ENCODE results near the gene DNASE1. TPM values are rescaled to one million over a fixed set of nuclear protein-coding genes. Genes with fewer than 3 reads are reported as not detected.
"Not testable (repeated sequence)": the region's sequence is repeated elsewhere in the genome, so short reads cannot be mapped to it uniquely, and the experiment has no call there.

DNASE1 gene, protein sequence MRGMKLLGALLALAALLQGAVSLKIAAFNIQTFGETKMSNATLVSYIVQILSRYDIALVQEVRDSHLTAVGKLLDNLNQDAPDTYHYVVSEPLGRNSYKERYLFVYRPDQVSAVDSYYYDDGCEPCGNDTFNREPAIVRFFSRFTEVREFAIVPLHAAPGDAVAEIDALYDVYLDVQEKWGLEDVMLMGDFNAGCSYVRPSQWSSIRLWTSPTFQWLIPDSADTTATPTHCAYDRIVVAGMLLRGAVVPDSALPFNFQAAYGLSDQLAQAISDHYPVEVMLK
- total RNA-seq: 25.7 TPM

DNA sequence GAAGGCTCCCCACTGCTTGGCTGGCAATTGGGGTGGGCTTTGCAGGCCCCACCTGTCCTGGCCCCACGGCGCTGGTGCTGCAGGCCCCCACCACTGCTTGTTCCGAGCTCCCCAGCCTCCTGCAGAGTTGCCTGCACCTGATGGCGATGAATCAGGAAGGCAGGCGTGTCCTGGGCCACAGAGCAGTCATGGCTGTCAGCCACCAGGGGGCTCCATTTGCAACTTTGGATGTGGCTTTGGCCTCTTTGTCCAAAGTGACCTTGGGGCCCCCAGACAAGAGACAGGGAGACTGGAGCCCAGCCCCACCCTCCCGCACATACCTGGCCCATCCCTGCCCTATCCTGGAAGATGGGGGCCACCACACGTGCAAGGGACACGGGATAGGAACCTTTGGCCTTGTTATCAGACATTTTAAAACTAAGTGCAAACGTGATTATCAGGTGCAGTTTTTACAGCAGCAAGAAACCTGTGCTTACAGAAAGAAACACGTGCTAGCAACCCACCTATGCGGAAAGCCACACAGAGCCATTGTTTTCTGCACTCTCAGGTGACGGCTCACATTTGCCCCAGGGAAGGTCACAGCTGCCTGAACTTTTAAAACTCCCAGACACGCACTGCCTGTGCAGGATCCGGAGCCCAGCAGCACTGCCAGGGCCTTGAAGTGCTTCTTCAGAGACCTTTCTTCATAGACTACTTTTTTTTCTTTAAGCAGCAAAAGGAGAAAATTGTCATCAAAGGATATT, at the start of gene DNASE1:
DNASE1 (plus strand) TSS at position 443 of the 743 bp plus-strand sequence. CDS start 683 bp downstream, outside the sequence.
- FAIRE-seq: no peak
- DNase-seq (ENCODE audit: low spot score in 2 of 2): peak in 1 of 2 donors; percentile 48

- DNase-seq (ENCODE audit: low spot score in 2 of 2) (no peak), FAIRE-seq (no peak)
These were observed 48.0 kb upstream of the DNASE1 start for GRCh38 chr16:3606441-3606840.

DNA sequence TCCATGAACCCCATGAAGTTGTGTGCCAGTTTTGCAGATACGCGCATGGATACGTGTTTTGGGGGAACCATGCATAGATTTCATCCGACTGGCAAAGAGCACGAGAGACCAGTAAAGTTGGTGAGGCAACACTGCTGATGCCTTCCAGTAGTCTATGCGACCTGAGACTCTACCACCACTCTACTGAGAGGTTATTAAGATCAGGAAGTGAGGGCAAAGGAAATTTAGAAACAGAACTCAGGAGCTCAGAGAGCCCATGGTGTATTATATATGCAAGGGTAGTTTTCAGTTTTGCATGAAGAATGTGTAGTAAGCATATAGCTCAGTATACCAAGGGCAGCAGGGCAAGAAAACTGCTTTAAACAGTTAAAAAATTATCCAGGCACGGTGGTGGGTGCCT, 47.3 kb upstream of the DNASE1 start:
- no peak for DNase-seq (ENCODE audit: low spot score in 2 of 2)
- FAIRE-seq: no peak

DNA sequence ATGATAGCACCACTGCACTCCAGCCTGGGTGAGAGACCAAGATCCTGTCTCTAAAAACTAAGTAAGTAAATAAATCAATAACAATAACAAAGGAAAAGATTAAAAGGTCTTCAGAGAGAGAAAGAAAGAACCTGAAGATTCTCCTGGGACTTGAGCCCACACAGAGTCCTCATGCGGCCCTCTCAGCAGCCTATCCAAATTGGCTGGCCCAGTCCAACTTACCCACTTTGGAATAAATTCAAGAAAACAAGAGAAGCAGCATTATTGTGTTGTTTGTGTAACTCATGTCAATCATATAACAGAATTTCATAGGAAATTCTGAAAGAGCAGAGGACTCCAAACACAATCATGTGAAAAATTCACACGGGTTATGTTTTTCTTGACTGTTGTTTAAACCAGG, 46.9 kb upstream of the DNASE1 start:
- no peak for FAIRE-seq

DNA sequence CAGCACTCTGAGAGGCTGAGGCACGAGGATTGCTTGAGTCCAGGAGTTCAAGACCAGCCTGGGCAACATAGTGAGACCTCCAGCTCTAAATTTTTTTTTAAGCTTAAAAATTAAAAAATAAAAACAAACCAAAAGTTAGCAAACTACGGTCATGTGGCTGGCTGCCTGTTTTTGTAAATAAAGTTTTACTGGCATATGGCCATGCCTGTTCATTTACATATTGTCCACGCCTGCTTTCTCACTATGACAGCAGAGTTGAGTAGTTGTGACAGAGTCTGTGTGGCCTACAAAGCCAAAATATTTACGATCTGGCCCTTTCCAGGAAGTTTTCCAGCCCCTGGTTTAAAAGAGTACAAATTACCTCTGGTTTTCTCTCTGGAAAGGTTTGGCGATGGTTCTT, 46.4 kb upstream of the DNASE1 start:
- FAIRE-seq (no peak), DNase-seq (ENCODE audit: low spot score in 2 of 2) (no peak)

More for the DNA sequence above, 46.9 kb upstream of the DNASE1 start:
- no peak for DNase-seq (ENCODE audit: low spot score in 2 of 2)

DNA sequence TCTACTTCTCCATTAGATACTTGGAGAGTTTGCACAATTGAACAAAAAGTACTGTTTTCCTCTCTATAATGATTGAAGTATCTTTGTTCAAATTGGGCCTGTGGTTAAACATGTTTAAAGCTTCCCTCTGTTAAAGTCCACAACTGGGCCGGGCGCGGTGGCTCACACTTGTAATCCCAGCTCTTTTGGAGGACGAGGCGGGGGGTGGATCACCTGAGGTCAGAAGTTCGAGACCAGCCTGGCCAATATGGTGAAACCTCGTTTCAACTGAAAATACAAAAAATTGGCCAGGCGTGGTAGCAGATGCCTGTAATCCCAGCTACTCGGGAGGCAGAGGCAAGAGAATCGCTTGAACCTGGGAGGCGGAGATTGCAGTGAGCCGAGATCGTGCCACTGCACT, 45.5 kb upstream of the DNASE1 start:
- DNase-seq (ENCODE audit: low spot score in 2 of 2); FAIRE-seq: not testable (repeated sequence)

DNA sequence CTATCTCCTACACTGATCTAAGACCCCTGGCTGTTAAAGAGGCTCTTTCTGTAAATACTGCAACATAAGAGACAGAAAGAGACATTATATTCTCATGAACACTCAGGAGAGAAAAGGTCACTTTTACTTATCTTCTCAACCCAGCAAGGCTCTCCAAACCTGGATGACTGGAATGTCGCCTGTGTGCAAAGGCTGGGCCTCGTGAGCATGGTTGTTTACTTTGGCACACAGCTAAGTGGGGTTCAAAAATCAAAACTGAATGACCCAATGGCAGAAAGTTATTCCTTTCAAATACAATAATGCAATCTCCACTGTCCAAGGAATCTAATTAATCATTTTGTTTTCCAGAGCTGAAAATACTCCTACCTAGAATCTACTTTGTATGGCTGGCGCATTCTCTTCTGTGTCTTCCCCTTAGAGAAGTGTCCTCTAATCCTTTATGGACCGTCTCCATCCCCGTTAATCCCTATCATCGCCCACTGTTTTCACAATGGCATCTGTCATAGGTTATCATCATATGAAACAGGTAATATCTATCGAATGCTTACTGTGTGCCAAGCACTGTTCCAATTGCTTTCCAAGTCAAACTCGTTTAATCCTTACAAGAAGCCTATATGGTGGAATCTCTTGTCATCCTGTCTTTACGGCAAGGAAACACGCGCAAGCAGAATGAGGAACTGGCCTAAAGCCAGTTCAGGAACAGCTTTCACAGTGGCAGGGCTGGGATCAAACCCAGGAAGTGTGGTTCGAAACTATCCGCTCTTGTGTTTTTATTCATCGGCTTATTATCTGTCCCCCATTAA, 44.4 kb upstream of the DNASE1 start:
- DNase-seq (ENCODE audit: low spot score in 2 of 2): no peak
- FAIRE-seq: no peak

DNA sequence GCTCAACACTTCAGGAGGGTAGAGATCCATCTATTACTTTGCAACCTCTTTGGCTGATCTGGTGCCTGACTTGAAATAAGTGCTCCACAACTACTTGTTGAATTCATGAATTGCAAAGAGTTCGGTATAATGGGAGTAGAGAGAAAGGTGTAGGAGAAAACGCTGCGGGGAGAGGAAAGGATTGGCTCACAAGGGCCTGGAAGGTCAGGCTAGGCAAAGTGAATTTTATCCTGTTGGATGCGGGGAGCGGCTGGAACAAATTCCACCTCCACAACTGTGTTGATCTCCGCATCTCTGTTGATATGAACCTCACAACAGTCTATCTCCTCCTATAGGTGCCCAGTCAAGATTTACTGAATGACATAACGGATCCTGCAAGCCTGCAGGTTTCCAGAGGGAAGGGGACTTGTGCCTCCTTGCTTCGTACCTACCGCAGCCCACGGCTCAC, 43.8 kb upstream of the DNASE1 start:
- DNase-seq (ENCODE audit: low spot score in 2 of 2) (peak in 1 of 2 donors; percentile 37), FAIRE-seq (no peak)

DNA sequence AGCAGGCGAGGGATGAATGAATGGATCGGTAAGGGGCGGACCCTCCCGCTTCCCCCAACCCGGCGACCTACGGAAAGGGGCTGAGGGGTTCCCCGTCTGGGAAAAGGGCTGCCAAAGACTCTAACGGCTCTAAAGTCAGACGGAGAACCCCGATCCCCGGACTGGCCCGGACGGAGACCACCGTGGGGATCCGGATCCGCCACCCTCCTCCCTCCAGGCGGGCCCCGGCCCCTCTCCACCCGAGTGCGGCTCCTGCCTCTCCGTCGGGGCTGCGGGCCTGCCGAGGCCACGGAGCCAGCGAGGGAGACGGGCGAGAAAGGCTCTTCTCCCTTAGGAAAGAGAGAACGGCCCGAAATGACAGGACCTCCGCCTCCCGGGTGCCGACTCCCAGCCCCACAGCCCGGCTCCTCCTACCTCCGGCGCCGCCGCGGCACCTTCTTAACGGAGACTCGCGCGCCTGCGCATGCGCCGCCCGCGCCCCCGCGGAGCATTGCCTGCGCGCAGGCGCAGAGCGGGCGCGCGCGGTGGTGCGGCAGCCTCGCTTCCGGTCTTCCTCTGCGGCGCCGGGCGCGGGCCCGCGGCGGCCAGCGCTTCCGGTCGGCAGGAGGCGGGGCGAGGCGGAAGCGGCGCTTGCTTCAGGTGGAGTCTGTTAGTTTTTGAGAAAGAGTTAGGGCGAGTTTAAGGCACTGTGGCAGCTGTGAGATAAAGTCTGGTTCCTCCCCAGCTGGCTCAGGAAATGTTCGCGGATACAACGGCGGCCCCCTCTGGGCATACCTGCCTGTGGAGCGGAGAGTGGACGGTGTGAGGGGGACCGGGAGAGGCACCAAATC, 43.1 kb upstream of the DNASE1 start, which contains the start of gene SLX4:
SLX4 (minus strand) TSS at position 461 of the 830 bp plus-strand sequence. CDS start 2,642 bp downstream, outside the sequence.
- DNase-seq (ENCODE audit: low spot score in 2 of 2): peak; percentile 98 to 99
- FAIRE-seq: no peak

DNA sequence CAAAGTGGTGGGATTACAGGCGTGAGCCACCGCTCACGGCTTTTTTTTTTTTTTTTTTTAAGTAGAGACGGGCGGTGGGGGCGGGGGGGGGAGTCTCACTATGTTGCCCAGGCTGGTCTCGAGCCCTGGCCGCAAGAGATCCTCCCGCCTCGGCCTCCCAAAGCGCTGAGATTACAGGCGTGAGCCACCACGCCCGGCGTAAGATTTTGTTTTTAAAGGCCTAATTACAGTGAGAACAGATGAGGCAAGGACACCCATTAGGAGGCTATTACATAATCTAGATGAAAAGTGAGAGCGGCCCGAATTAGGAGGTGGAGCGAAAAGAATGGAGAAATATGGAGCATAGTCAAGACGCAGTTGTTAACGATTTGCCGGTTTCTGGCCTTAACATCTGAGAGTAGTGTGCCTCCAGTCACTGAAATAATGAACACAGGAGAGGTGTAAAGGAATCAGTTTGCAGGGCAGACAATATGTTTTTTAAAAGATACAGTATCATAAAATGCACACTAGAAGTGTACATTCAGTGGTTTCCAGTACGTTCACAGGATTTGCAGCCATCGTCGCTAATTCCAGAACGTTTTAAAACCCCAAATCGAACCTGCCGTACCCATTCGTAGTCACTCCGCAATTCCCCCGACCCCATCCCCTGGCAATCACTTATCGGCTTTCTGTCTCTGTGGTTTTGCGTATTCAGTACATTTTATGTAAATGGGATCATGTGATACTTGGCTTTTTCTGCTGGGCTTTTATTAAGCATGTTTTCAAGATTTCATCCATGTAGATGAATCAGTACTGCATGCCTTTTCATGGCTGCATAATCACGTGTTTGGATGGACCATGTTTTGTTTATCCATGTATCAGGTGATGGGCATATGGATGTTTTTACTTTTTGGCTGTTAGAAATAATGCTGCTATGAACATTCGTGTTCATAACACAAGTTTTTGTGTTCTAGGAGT, 41.7 kb upstream of the DNASE1 start:
- DNase-seq (ENCODE audit: low spot score in 2 of 2) (no peak), FAIRE-seq (no peak)

DNA sequence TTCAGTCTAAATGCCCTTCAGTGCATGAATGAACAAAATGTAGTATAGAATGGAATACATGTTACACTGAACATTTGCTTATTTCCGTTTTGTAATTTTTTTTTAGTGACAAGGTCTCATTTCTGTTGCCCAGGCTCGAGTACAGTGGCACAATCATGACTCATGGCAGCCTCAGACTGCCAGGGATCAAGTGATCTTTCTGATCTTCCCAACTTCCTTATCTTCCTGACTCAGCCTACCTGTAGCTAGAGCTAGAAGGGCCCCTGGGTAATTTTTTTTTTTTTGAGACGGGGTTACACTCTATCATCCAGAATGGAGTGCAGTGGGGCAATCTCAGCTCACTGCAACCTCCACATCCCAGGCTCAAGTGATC, 35.7 kb upstream of the DNASE1 start:
- FAIRE-seq: no peak
- no peak for DNase-seq (ENCODE audit: low spot score in 2 of 2)

DNA sequence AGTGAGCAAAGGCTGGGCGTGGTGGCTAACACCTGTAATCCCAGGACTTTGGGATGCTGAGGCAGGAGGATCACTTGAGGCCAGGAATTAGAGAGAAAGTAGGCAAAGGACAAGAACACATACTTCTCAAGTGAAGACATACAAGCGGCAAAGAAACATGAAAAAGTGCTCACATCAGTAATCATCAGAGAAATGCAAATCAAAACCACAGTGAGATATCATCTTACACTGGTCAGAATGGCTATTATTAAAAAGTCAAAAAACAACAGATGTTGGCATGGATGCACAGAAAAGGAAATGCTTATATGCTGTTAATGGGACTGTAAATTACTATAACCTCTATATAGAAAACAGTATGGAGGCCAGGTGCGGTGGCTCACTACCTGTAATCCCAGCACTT, 30.8 kb upstream of the DNASE1 start:
- DNase-seq (ENCODE audit: low spot score in 2 of 2) (no peak), FAIRE-seq (no peak)

DNA sequence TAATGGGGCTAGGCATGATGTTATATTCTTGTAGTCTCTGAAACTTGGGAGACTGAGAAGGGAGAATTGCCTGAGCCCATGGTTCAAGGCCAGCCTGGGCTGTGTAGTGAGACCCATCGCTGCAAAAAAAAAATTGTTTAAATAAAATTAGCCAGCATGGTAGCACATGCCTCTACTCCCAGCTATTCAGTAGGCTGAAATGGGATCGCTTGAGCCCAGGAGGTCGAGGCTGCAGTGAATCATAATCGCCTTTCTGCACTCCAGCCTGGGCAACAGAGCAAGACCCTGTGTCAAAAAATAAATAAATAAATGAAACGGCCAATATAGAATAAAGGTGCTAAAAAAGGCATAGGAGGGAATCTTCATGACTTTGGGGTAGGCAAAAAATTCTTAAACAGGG, 29.2 kb upstream of the DNASE1 start:
- DNase-seq (ENCODE audit: low spot score in 2 of 2) (no peak), FAIRE-seq (no peak)

DNA sequence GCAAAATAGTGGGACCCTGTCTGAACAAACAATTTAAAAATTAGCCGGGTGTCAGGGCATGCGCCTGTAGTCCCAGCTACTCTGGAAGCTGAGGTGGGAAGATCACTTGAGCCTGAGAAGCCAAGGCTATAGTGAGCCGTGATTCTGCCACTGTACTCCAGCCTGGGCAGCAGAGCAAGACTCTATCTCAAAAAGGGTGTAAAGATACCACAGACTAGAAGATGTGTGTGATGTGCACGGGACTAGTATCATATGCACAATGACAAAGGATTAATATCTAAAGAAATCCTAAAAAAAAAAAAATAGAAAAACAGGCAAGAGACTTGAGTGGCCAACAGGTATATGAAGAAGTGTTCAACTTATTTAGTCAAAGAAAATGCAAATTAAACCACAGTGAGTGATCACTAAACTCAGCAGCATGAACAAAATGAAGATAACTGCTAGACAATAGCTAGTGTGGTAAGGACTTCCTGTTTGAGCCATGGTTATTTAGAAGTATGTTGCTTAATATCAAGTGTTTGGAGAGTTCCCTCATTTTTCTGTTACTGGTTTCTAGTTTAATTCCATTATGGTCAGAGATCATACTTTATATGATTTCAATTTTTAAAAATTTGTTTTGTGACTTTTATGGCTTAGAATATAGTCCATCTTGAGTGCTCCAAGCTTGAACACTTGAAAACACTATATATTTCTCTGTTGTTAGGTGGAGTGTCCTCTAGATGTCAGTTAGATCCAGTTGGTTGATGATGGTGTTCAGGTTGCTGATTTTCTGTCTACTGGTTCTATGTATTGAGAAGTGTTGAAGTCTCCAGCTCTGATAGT, 28.4 kb upstream of the DNASE1 start:
- FAIRE-seq: no peak
- DNase-seq (ENCODE audit: low spot score in 2 of 2): no peak

- no peak for FAIRE-seq
- DNase-seq (ENCODE audit: low spot score in 2 of 2): no peak
These were observed 17.0 kb upstream of the DNASE1 start for GRCh38 chr16:3637371-3637923.

GRCh38 chr16:3638916-3639644, 15.4 kb upstream of the DNASE1 start:
- DNase-seq (ENCODE audit: low spot score in 2 of 2) (no peak), FAIRE-seq (no peak)

GRCh38 chr16:3640207-3640606, 14.3 kb upstream of the DNASE1 start:
- DNase-seq (ENCODE audit: low spot score in 2 of 2): no peak
- FAIRE-seq: no peak

All from frontal cortex (tissue), 4 donors.